ENCODE measurements around the gene SV2C.

SV2C gene

DNA sequence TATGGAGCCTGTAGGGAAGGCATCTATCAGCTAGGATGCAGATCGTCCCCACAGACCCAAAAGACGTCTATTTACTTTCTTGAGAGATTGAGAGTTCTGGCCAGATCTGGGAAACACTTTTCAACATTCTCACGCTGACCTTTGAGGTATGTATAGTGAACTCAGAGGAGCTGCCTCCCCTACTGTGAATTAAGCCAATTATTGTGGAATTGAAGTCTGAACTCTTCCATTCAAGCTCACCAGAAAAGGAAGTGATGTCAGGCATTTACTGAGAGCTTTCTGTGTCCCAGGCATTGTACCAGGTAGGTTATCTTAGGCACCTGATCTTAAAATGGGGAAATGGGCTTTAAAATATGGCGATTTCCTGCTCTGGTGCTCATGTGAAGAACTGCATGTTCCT is 136.5 kb downstream of the SV2C start:
- Histone ChIP-seq H3K4me3 (ENCODE audit: low read length in 2 of 2) (no peak overlapping the region), H3K27ac (ENCODE audit: low read depth in 2 of 2, low read length in 2 of 2) (no peak overlapping the region), H3K27me3 (ENCODE audit: control insufficient read depth in 2 of 2, insufficient read depth in 2 of 2, low read length in 2 of 2) (no peaks in the 10 kb centered on the region), H3K9me3 (ENCODE audit: control insufficient read depth in 2 of 2, low read length in 2 of 2) (no peaks in the 10 kb centered on the region), H3K9ac (ENCODE audit: low read depth in 1 of 2, low read length in 2 of 2) (no peak overlapping the region), H3K4me1 (ENCODE audit: control insufficient read depth in 2 of 2, insufficient read depth in 2 of 2, low read length in 2 of 2) (peaks cover 0 to 3% of the 10 kb centered on the region in 2 donors), H3K36me3 (ENCODE audit: control insufficient read depth in 2 of 2, insufficient read depth in 2 of 2, low read length in 2 of 2) (no peaks in the 10 kb centered on the region)

- H3K9ac ChIP-seq (ENCODE audit: low read depth in 1 of 2, low read length in 2 of 2) = no peak overlapping the region
- no peaks in the 10 kb centered on the region for H3K9me3 ChIP-seq (ENCODE audit: control insufficient read depth in 2 of 2, low read length in 2 of 2)
- H3K4me3 ChIP-seq (ENCODE audit: low read length in 2 of 2) = no peak overlapping the region
- no peaks in the 10 kb centered on the region for H3K36me3 ChIP-seq (ENCODE audit: control insufficient read depth in 2 of 2, insufficient read depth in 2 of 2, low read length in 2 of 2)
- peaks cover 0 to 3% of the 10 kb centered on the region in 2 donors for H3K4me1 ChIP-seq (ENCODE audit: control insufficient read depth in 2 of 2, insufficient read depth in 2 of 2, low read length in 2 of 2)
- no peaks in the 10 kb centered on the region for H3K27me3 ChIP-seq (ENCODE audit: control insufficient read depth in 2 of 2, insufficient read depth in 2 of 2, low read length in 2 of 2)
- no peak overlapping the region for H3K27ac ChIP-seq (ENCODE audit: low read depth in 2 of 2, low read length in 2 of 2)
Measured at GRCh38 chr5:76221311-76221710, 138.1 kb downstream of the SV2C start.

- H3K36me3 ChIP-seq (ENCODE audit: control insufficient read depth in 2 of 2, insufficient read depth in 2 of 2, low read length in 2 of 2) = no peaks in the 10 kb centered on the region
- H3K9ac ChIP-seq (ENCODE audit: low read depth in 1 of 2, low read length in 2 of 2) = no peak overlapping the region
- no peaks in the 10 kb centered on the region for H3K9me3 ChIP-seq (ENCODE audit: control insufficient read depth in 2 of 2, low read length in 2 of 2)
- H3K27me3 ChIP-seq (ENCODE audit: control insufficient read depth in 2 of 2, insufficient read depth in 2 of 2, low read length in 2 of 2) = no peaks in the 10 kb centered on the region
- peaks cover 0 to 3% of the 10 kb centered on the region in 2 donors for H3K4me1 ChIP-seq (ENCODE audit: control insufficient read depth in 2 of 2, insufficient read depth in 2 of 2, low read length in 2 of 2)
- no peak overlapping the region for H3K4me3 ChIP-seq (ENCODE audit: low read length in 2 of 2)
- H3K27ac ChIP-seq (ENCODE audit: low read depth in 2 of 2, low read length in 2 of 2) = no peak overlapping the region
Measured at GRCh38 chr5:76222318-76222717, 139.1 kb downstream of the SV2C start.

DNA sequence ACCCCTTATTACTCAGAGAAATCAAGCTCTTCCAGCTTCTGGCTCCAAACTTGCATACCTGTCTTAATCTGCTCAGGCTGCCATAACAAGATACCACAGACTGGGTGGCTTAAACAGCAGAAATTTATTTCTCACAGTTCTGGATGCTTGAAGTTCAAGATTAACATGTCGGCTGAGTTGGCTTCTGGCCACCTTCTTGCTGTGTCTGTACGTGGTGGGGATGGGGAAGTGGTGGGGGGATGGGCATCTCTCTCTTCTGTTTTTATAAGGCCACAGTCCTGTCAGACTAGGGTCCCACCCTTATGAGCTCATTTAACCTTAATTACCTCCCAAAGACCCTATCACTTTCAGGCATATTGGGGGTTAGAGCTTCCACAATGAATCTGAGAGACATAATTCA is 140.5 kb downstream of the SV2C start:
- Histone ChIP-seq H3K9ac (ENCODE audit: low read depth in 1 of 2, low read length in 2 of 2) (no peak overlapping the region), H3K4me3 (ENCODE audit: low read length in 2 of 2) (no peak overlapping the region), H3K27me3 (ENCODE audit: control insufficient read depth in 2 of 2, insufficient read depth in 2 of 2, low read length in 2 of 2) (no peaks in the 10 kb centered on the region), H3K4me1 (ENCODE audit: control insufficient read depth in 2 of 2, insufficient read depth in 2 of 2, low read length in 2 of 2) (peaks cover 0 to 3% of the 10 kb centered on the region in 2 donors), H3K9me3 (ENCODE audit: control insufficient read depth in 2 of 2, low read length in 2 of 2) (no peaks in the 10 kb centered on the region), H3K36me3 (ENCODE audit: control insufficient read depth in 2 of 2, insufficient read depth in 2 of 2, low read length in 2 of 2) (no peaks in the 10 kb centered on the region), H3K27ac (ENCODE audit: low read depth in 2 of 2, low read length in 2 of 2) (no peak overlapping the region)

DNA sequence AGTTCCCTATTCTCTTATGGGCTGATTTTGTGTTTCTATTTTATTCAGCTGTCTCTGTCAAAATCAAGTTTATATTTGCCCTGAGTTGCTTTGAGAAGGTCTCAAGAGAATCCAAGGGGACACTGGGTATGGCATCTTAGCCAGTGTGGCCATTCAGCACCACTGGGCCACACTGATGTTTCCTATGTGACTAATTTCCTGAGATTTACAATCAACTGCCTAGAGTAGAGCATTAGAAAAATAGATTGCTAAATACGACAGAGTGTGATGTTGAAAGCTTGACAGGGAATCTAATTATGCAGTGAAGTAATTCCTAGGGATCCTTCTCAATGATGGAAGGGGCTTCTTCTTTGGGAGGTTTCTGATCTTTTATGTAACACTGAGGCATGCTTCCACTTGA is 141.7 kb downstream of the SV2C start:
- Histone ChIP-seq H3K36me3 (ENCODE audit: control insufficient read depth in 2 of 2, insufficient read depth in 2 of 2, low read length in 2 of 2) (no peaks in the 10 kb centered on the region), H3K4me1 (ENCODE audit: control insufficient read depth in 2 of 2, insufficient read depth in 2 of 2, low read length in 2 of 2) (peaks cover 0 to 3% of the 10 kb centered on the region in 2 donors), H3K27me3 (ENCODE audit: control insufficient read depth in 2 of 2, insufficient read depth in 2 of 2, low read length in 2 of 2) (no peaks in the 10 kb centered on the region), H3K27ac (ENCODE audit: low read depth in 2 of 2, low read length in 2 of 2) (no peak overlapping the region), H3K9ac (ENCODE audit: low read depth in 1 of 2, low read length in 2 of 2) (no peak overlapping the region), H3K4me3 (ENCODE audit: low read length in 2 of 2) (no peak overlapping the region), H3K9me3 (ENCODE audit: control insufficient read depth in 2 of 2, low read length in 2 of 2) (no peaks in the 10 kb centered on the region)

GRCh38 chr5:76225336-76225735 is 142.2 kb downstream of the SV2C start:
- H3K27ac ChIP-seq (ENCODE audit: low read depth in 2 of 2, low read length in 2 of 2) = no peak overlapping the region
- no peaks in the 10 kb centered on the region for H3K27me3 ChIP-seq (ENCODE audit: control insufficient read depth in 2 of 2, insufficient read depth in 2 of 2, low read length in 2 of 2)
- H3K4me3 ChIP-seq (ENCODE audit: low read length in 2 of 2) = no peak overlapping the region
- H3K9ac ChIP-seq (ENCODE audit: low read depth in 1 of 2, low read length in 2 of 2) = no peak overlapping the region
- H3K9me3 ChIP-seq (ENCODE audit: control insufficient read depth in 2 of 2, low read length in 2 of 2) = no peaks in the 10 kb centered on the region
- H3K4me1 ChIP-seq (ENCODE audit: control insufficient read depth in 2 of 2, insufficient read depth in 2 of 2, low read length in 2 of 2) = peaks cover 0 to 3% of the 10 kb centered on the region in 2 donors
- no peaks in the 10 kb centered on the region for H3K36me3 ChIP-seq (ENCODE audit: control insufficient read depth in 2 of 2, insufficient read depth in 2 of 2, low read length in 2 of 2)

DNA sequence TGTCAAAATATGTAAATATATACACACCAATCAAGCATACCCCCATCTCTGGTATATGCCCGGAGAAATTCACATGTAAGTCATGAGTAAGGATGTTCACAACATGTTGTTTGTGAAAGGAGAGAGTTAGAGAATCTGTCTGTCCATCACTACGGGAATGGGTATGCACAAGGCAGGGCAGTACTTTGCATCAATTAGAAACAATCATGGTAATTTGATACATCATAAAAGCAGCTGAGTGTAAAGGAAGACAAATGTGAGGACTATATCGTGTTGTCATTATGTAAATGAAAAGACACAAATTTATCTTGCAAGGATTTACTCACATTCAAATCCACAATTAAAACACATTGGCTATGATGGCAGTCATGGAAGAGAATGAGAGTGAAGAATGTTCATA is 146.7 kb downstream of the SV2C start:
- H3K27me3 ChIP-seq (ENCODE audit: control insufficient read depth in 2 of 2, insufficient read depth in 2 of 2, low read length in 2 of 2) = no peaks in the 10 kb centered on the region
- H3K9me3 ChIP-seq (ENCODE audit: control insufficient read depth in 2 of 2, low read length in 2 of 2) = no peaks in the 10 kb centered on the region
- H3K9ac ChIP-seq (ENCODE audit: low read depth in 1 of 2, low read length in 2 of 2) = no peak overlapping the region
- H3K4me3 ChIP-seq (ENCODE audit: low read length in 2 of 2) = no peak overlapping the region
- no peak overlapping the region for H3K27ac ChIP-seq (ENCODE audit: low read depth in 2 of 2, low read length in 2 of 2)
- H3K4me1 ChIP-seq (ENCODE audit: control insufficient read depth in 2 of 2, insufficient read depth in 2 of 2, low read length in 2 of 2) = no peaks in the 10 kb centered on the region
- H3K36me3 ChIP-seq (ENCODE audit: control insufficient read depth in 2 of 2, insufficient read depth in 2 of 2, low read length in 2 of 2) = no peaks in the 10 kb centered on the region

- no peaks in the 10 kb centered on the region for H3K27me3 ChIP-seq (ENCODE audit: control insufficient read depth in 2 of 2, insufficient read depth in 2 of 2, low read length in 2 of 2)
- no peaks in the 10 kb centered on the region for H3K4me1 ChIP-seq (ENCODE audit: control insufficient read depth in 2 of 2, insufficient read depth in 2 of 2, low read length in 2 of 2)
- no peaks in the 10 kb centered on the region for H3K9me3 ChIP-seq (ENCODE audit: control insufficient read depth in 2 of 2, low read length in 2 of 2)
- no peak overlapping the region for H3K9ac ChIP-seq (ENCODE audit: low read depth in 1 of 2, low read length in 2 of 2)
- no peak overlapping the region for H3K4me3 ChIP-seq (ENCODE audit: low read length in 2 of 2)
- no peaks in the 10 kb centered on the region for H3K36me3 ChIP-seq (ENCODE audit: control insufficient read depth in 2 of 2, insufficient read depth in 2 of 2, low read length in 2 of 2)
- no peak overlapping the region for H3K27ac ChIP-seq (ENCODE audit: low read depth in 2 of 2, low read length in 2 of 2)
Measured at GRCh38 chr5:76230711-76231285, 147.6 kb downstream of the SV2C start.

DNA sequence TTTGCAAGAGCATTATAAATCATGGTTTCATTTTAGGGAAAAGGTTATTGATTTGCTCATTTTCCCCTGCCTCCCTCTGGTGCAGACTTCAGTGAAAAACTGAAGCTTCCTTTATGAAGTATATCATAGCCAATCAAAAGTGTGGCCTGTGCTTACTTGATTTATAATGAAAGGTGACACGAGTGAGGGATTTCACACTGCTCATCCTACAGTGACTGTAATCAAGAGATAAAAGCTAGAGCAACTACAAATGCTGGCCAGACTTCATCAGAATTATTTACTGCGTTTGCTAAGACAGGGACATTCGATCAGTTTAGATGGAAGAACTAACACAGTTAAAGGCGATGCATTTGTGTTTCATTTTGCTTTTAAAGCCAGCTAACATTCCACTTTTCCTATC is 151.5 kb downstream of the SV2C start:
- Histone ChIP-seq H3K9ac (ENCODE audit: low read depth in 1 of 2, low read length in 2 of 2) (no peak overlapping the region), H3K4me1 (ENCODE audit: control insufficient read depth in 2 of 2, insufficient read depth in 2 of 2, low read length in 2 of 2) (no peaks in the 10 kb centered on the region), H3K9me3 (ENCODE audit: control insufficient read depth in 2 of 2, low read length in 2 of 2) (peaks cover 0 to 2% of the 10 kb centered on the region in 2 donors), H3K27ac (ENCODE audit: low read depth in 2 of 2, low read length in 2 of 2) (no peak overlapping the region), H3K36me3 (ENCODE audit: control insufficient read depth in 2 of 2, insufficient read depth in 2 of 2, low read length in 2 of 2) (no peaks in the 10 kb centered on the region), H3K27me3 (ENCODE audit: control insufficient read depth in 2 of 2, insufficient read depth in 2 of 2, low read length in 2 of 2) (no peaks in the 10 kb centered on the region), H3K4me3 (ENCODE audit: low read length in 2 of 2) (no peak overlapping the region)

GRCh38 chr5:76236684-76237083 is 153.5 kb downstream of the SV2C start:
- Histone ChIP-seq H3K4me1 (ENCODE audit: control insufficient read depth in 2 of 2, insufficient read depth in 2 of 2, low read length in 2 of 2) (no peaks in the 10 kb centered on the region), H3K27ac (ENCODE audit: low read depth in 2 of 2, low read length in 2 of 2) (no peak overlapping the region), H3K9me3 (ENCODE audit: control insufficient read depth in 2 of 2, low read length in 2 of 2) (peaks cover 0 to 2% of the 10 kb centered on the region in 2 donors), H3K9ac (ENCODE audit: low read depth in 1 of 2, low read length in 2 of 2) (no peak overlapping the region), H3K36me3 (ENCODE audit: control insufficient read depth in 2 of 2, insufficient read depth in 2 of 2, low read length in 2 of 2) (no peaks in the 10 kb centered on the region), H3K27me3 (ENCODE audit: control insufficient read depth in 2 of 2, insufficient read depth in 2 of 2, low read length in 2 of 2) (no peaks in the 10 kb centered on the region), H3K4me3 (ENCODE audit: low read length in 2 of 2) (no peak overlapping the region)

DNA sequence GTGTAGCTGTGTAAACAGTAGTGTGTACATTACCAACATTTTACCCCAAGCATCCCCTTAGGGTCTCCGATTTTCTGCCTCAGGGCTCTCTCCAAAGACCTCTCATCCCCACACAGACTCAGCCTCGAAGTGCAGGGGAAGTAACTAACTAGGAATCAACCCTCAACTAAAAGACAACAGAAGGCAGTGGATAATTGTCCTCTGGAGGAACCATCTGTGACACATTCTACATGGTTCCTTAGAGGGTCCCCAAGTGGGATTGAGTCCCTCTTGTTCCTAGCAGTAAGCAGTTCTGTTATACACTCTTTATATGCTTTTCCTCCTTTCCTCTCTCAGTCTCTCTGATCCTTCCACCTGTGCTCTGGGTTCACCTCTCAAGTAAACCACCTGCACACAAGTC is 157.2 kb downstream of the SV2C start:
- no peak overlapping the region for H3K4me3 ChIP-seq (ENCODE audit: low read length in 2 of 2)
- H3K27me3 ChIP-seq (ENCODE audit: control insufficient read depth in 2 of 2, insufficient read depth in 2 of 2, low read length in 2 of 2) = no peaks in the 10 kb centered on the region
- H3K4me1 ChIP-seq (ENCODE audit: control insufficient read depth in 2 of 2, insufficient read depth in 2 of 2, low read length in 2 of 2) = no peaks in the 10 kb centered on the region
- H3K9ac ChIP-seq (ENCODE audit: low read depth in 1 of 2, low read length in 2 of 2) = no peak overlapping the region
- no peaks in the 10 kb centered on the region for H3K36me3 ChIP-seq (ENCODE audit: control insufficient read depth in 2 of 2, insufficient read depth in 2 of 2, low read length in 2 of 2)
- peaks cover 0 to 2% of the 10 kb centered on the region in 2 donors for H3K9me3 ChIP-seq (ENCODE audit: control insufficient read depth in 2 of 2, low read length in 2 of 2)
- H3K27ac ChIP-seq (ENCODE audit: low read depth in 2 of 2, low read length in 2 of 2) = no peak overlapping the region
